ENCODE measurements around the gene PPP1R1C.

Gene PPP1R1C

DNA sequence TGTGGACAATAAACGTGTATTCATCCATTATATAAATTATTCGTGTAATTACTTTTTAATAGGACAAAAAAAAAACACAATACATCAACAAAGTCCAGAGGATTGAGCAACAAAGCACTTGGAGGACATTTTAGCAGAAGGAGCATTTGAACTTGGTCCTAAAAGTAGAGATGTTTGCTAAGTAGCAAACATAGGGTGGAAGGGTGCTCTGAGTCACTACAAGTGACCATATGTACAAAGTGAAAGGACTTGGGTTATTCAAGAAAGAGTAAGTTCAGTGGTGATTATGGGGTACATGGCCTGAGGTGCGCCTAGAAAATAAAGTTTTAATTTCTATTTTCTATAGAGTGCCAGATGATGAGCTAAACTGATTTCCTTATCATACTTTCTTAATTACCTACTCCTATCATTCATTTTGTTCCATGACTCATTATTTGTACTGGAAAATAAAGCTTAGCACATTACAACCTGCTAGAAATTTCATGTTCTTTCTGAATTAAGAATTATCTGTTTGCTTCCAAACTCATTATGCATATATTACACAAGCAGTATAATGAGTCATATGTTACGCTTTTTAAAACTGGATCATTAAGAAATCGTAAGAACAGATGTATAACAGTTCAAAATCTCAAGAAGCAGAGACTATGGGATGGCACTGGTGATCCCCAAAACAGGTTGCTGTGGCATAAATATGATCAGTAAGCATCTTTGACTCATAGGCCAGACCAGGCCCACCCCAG, 13.1 kb upstream of the PPP1R1C start:
- DNase-seq, result no peak

DNA sequence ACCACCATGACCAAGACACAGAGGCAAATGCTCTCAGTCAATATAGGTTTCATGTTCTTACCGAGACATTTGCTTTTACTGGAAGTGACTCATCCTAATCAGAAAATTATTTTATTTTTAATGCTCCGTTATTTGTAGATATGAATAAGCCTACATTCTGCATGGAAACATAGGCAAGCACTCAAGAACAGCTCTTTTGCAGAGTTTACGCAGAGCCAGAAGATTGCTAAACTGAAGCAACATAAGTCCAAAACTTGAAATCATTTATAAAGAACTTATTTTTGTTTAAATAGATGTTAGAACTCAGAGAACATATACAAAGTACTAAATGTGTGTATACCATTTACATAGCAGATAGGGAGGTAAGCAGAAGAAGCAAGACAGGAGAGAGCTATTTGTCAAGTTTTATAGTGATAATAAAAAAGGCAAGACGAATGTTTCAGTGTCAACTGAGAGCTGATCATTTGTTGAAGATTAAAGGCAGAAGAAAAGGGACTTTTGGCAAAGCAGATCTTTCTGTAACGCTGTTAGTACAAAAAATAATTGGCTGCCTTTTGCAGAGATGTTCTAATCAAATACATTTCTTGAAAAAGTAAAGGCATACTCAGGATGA, 12.4 kb upstream of the PPP1R1C start:
- DNase-seq, result no peak

DNA sequence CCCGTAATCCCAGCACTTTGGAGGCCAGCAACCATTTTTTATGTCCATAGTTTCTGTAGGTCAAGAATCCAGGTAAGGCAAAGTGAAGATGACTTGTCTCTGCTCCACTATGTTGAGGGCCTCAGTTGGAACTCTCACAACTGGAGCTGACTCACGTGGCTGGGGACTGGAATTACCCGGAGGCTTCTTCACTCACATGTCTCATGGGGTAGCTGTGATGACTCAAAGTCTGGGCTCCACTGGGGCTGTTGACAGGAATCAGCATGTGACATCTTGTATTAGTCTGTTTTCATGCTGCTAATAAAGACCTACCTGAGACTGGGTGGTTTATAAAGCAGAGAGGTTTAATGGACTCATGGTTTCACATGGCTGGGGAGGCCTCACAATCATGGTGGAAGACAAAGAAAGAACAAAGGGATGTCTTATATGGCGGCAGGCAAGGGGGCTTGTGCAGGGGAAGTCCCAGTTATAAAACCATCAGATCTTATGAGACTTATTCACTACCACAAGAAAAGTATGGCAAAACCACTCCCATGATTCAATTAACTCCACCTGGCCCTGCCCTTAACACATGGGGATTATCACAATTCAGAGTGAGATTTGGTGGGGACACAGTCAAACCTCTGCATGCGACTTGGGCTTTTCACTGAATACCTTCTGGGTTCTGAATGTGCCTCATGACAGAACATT, 7.8 kb upstream of the PPP1R1C start:
- DNase-seq, result no peak

DNA sequence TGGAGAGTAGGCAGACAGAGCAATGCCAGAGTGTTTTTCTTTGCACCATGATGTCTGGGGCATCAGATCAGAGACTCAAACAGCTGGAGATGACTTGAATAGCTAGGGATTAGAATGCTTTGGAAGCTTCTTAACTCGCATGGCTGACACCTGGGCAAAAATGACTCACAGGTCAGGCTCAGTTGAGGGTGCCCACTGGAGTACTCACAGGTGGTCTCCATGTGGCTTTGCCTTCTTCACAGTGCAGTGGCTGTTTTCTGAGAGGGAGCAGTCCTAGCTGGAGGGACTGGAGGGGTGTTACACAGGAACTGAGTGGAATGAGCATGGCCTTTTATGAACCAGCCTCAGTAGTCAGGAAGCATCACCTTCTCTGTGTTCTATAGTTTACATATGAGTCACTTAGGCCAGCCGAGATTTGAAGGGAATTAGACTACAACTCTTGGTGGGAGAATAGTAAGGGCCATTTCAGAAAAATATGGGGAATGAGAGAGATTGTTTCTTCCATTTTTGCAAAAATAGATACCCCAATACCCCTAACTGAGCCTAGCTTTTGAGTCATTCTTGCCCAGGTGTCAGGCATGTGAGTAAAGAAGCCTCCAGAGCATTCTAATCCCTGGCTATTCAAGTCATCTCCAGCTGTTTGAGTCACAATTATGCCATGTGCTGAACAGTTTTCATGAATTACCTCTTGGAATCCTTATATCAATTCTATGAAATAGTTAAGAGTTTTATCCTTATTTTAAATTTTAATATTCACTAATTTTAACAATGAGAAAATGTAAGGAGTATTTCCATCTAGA, 7.1 kb upstream of the PPP1R1C start:
- no peak for DNase-seq

DNA sequence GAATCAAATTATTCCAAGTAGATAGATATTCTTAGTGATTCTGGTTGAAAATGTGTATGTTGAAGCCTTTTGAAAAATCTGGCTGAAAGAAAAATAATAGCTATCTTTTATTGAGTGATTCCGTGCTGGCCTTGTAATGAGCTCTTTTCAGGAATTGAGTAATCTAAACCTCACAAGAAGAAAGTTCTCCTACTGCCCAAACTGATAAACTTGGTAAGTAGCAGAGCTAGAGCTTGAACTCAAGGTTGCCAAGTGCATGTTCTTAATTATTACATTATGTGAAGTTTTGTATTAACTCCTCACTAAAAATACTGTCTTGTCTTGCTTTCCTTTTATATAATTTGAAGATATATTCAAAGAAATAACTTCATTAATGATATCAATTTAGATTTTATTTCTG, 1.6 kb upstream of the PPP1R1C start:
- DNase-seq, result no peak

DNA sequence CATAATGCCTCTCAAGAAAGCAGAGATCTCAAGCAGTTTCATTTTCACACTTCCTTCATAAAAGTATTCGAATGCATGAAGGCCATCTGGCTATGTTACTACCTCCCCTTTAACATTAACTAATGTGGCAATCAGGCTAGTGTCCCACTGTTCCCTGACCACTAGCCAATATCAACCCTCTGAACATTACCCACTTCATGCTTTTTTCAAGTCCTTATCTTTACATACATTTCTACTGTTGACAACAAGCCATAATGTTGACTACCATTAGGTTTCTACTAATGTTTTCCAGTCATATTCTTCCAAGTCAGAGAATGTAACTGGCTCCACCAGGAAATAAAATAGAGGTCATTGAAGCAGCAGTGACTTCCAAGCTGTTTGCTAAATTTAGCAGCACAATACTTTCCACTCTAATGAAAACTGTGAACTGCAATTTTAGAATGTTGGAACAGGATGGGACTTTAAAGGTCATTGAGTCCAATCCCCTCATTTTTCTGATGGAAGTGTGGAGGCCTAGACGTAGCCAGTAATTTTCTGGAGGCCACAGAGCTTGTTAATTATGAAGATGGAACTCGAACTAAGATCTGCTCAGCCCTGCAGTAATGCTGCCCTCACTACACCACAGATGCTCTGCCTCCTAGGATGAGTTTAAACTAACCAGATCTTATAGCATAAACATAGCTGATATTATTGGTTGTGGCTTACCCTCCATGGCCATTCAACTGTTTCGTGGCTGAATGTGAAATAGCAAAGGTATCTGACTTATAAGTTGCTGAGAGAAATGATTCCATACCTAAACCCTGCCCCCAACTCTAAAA, 630 bp upstream of the PPP1R1C start:
- DNase-seq, result no peak

DNA sequence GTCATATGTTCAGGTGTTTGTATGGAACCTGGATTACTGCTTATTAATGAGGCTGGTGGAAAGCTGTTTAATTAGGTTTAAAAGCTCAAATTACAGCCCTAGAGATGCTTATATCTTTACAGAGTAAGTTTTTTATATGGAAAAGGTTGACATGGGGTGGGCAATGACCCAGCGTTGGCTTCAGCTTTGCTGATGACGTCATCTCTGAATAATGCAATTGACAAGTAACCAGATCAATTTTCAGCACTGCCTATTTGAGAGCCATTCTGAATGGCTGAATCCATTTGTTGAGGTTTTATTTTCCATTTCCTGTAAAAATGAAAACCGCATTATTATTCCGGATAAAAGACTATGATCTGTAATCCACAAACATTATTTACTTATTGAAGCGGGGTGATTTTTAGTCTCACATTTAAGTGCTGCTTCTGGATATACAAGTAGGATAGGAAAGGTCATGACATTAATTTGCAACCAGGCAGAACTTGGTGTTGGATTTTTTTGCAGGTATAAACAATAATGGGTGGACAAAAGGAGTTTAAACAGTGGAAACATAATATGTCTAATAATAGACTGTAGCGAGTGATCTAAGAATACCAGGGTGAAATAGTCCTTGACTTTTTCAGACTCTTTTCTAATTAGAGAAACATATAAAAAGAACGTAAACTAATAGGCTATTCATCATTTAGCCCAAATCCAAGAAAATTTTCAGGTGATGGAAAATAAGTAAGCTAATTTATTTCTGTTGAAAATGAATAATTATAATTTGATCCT, 2.7 kb downstream of the PPP1R1C start:
- DNase-seq, result no peak

DNA sequence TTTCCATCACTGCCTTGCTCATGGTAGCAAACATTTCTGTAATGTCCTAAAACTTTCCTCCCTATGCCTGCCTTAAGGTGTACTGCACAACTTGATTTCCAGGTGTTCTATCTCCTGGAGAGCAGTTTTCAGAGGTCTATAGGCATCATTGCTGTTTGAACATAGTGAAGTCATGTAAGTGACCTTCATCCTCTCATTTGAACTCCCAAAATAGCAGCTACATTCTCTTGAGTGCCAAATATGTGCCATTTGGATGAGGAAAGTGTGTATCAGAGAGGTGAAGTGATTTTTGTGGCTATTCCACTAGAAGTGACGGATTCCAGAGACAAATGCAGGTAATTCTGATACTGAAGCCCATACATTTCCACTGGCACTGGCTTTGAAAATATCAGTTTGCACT, 3.4 kb downstream of the PPP1R1C start:
- DNase-seq, result no peak

DNA sequence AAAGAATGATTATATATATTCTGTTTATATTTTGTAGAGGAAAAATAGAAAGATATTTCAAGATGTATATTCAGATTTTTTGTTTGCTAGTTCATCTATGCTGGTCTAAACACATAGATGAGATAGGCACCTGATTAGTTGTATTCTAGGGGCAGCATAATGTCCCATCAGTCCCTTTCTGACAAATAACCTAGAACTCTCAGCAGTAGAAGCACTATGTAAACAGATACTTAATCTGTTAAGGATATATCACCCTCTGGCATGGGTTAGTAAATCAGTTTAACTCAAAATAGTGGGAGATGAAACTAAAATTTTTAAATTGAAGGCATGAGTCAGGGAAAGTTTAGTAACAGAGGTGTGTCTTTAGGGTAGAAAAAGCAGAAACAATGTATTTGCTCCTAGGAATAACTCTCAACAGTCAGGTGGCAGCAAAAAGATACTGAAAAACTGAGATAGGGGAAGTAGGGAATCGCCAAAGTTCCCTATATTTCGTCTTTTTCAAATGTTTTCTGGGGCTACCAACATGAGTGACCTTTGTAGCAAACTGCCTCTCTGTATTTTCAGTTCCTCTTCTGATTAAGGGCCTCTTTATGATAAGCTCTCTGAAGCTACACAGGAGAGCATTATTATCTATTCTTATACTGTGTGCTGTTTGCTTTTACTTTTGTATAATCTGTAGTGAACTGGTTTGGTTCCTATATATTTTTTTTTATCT, 5.7 kb downstream of the PPP1R1C start:
- DNase-seq, result no peak

DNA sequence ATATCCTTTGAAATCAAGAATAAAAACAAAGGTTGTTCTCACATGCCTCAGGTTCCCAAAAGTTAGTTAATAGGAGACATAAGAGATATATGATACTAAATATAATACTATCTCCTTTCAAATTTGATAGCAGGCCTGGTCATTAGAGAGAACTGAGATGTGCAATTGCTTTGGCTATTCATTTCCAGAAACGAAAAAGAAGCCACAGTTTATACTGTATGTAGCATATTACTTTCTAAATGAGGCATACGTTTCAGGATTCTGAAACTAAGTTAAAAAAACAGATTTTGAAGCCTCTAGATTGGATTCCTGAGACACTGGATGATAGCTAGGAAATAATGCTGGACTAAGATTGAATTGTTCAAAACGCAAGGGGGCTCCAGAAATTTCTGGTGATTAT, 7.1 kb downstream of the PPP1R1C start:
- DNase-seq, result no peak

DNA sequence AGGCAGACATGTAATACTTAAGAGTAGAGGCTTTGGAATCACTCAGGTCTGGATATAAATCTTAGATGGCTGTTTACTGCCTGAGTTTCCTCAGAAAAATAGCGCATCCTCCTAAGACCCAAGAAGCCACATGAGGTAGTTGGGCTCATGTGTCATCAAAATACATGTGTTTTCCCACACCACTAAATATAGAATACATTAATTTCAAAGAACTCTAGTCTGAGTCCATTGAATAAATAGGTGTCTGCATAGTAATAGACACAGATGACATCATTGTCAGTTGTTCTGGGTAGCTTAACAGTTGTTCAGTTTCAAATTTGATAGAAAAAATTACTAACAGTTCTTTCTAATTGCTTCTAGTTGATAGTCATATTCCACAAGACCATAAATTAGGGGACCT, 9.6 kb downstream of the PPP1R1C start:
- DNase-seq, result no peak

DNA sequence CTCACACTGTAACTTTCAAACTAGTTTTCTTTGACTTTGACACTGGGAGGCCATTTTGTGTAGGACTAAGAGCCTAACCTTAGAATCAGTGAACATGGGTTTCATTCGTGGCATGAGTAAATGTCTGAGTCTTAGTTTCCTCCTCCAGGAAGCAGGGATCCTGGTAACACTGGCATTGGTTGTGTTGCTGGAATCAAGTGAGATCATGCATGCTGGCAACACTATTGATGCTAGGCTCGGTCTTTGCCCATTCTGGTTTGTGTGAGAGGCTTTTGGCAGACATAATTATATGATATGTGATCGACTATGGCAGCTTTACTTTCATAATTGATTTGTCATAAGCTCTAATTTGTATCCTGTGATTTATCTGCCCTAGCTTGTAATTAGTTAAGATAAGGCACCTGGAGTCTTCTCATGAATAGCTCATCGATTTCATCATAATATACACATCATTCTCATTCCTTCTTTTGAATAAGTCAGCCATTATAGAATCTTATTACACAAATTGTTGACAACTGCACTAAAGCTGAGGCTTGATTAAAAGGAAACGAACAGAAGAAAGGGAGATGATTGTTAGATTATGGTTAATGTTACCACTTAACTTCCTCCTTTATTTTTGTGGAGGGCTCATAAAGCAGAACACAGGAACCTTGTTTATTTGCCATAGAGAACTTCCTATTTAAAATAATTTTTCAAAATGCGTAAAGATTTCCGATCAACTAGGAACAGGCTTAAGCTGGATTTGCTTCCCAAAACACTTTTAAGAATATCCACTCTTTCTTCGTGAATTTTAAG, 12.6 kb downstream of the PPP1R1C start:
- DNase-seq, result no peak

DNA sequence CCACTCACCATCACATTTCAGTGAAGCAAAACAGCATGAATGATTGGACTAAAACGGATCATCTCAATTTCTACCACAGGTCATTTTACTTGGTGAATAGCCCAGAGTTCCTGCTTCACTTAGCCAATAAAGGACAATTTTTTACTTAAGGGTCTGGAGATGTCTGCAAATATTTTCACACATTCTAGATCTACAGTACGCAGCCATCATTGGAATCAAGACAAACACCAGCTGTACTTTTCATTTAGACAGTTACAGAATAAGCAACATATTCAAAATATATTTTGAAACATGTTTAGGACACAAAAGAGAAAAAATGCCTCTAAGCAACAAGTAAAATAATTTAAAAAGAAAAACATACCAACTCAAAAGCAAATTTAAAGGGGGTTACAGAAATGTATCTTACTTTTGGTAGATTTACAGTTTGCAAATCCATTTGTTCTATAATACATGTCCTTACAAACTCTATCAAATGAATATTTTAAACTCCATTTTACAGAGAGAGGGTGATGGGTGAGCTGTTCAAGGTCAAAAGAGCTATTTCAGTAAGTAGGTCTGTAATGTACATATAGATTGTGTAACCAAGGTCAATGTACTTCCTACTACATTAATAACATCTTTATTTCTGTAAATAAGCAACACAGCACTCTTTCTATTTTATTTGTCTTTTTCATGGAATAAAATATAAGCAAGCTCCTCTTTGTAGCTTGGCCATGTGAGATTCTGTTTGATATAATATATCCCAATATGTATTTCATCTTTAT, 13.4 kb downstream of the PPP1R1C start:
- DNase-seq, result no peak

DNA sequence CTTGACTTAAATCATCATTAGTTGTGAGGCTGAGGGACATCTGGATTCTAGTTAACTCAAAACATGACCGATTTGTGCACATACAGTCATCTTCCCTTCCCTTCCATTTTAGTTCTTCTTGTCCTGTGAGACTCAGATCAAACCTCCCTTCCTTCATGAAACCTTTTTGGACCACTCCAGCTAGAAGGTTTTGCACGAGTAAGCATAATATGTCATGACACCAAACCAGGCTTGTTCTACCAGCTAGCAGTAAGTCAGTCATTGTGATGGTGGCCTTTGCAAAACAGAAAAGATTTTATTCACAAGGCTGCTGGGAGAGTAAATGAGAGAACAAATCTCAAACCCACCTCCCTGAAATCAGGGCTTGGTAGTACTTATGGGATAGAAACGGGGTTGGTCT, 14.3 kb downstream of the PPP1R1C start:
- no peak for DNase-seq

DNA sequence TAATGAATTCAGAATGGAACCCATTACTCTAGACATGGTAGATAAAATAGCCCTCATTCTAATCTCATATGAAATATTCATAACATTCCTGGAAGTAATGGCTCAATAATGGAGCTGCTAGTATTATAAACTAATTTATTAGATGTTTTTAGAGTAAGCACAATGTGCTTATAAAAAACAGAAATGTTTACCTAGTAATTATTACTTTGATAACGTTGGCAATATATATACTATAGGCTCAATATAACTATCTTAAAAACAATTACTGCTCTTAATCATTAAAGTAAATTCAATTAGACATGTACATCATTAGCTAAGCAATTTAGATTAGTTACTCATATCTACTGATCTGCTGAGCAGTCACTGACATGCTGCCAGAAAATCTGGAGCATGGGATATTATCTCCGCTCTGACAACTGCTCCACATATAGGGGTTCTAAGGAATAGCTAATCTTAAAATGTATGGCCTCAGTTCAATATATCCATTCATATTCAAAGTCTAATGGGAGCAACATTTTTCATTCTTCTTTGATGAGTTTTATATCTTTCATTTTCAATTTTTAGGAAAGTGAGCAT, 19.4 kb downstream of the PPP1R1C start:
- DNase-seq, result no peak

DNA sequence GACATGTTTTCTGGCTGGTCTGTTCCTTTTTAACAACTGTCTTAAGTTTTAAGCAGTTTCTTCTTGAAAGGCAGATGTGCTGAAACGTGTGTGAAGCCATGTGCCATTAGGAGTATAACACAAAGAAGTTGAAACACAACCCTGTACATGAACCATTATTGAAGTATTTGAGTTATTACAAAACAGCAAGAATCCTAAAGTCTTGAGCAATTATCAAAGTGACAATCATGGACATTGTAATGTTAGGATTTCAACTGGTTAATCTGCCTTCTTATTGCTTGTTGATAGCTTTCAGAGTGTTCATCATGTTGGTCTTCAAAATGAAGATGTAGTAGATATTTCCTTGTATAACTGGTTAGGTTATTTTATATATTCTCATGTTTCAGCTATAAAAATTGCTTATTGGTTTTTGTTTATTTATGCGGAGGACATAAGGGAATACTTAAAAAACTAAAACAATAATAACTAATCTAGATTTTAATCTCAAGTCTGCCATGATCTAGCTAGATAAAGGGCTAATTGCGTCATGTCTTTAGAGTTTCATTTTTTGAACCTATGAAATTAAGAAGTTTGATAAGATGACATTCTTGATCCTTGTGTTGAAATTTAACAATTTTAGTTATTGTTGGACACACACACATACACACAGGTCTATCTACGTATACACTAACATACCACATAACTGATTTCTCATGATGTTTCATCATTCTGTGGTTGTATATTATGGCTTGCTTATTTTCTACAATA, 21.1 kb downstream of the PPP1R1C start:
- DNase-seq, result no peak

DNA sequence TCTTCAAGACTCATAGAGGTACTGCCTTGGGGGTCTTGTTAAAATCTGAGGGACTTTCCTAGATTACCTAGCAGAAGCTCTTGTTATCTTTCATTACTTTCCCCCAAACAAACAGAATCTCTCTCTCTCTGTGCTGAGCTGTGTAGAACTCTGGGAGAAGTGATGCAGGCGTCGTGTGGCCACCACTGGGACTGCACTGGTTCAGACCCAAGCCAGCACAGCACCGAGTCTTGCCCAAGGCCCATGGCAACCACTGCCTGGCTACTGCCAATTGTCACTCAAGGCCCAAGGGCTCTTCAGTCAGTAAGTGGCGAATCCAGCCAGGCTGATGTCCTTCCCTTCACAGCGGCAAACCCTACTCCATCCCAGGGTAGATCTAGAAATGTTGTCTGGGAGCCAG, 28.6 kb downstream of the PPP1R1C start:
- DNase-seq, result no peak

All from T-helper 9 cell (primary cell).